HG02852 (cell line): ENCODE data around the gene RPL26.

Experiments used
- ATAC-seq: cut with Tn5 transposase; IDR thresholded peaks from one replicate; pipeline ENCODE4 v1.9.1; 2021; ENCODE audit warnings: mild to moderate bottlenecking, moderate library complexity; ENCODE audit not compliant: unreplicated experiment

The RPL26 gene

GRCh38 chr17:8383143-8383822 lies at the start of gene RPL26:
Gene RPL26 (minus strand): TSS chr17:8383193. CDS start chr17:8382310, 883 bp downstream.
- peak; percentile 86 for ATAC-seq

- no peak for ATAC-seq
Measured at GRCh38 chr17:8430966-8431365, 48.0 kb upstream of the RPL26 start.

- no peak for ATAC-seq
Measured at GRCh38 chr17:8426802-8427201, 43.8 kb upstream of the RPL26 start.

GRCh38 chr17:8426094-8426720 lies 43.2 kb upstream of the RPL26 start:
- no peak for ATAC-seq

GRCh38 chr17:8421571-8421970 lies 38.6 kb upstream of the RPL26 start:
- no peak for ATAC-seq

- ATAC-seq = no peak
Measured at GRCh38 chr17:8420041-8420934, 37.3 kb upstream of the RPL26 start.

- no peak for ATAC-seq
Measured at GRCh38 chr17:8419305-8419704, 36.3 kb upstream of the RPL26 start.

- ATAC-seq = no peak
Measured at GRCh38 chr17:8418471-8418870, 35.5 kb upstream of the RPL26 start.

GRCh38 chr17:8417806-8418205 lies 34.8 kb upstream of the RPL26 start:
- ATAC-seq = no peak

GRCh38 chr17:8413938-8414337 lies 30.9 kb upstream of the RPL26 start:
- no peak for ATAC-seq

GRCh38 chr17:8413328-8413727 lies 30.3 kb upstream of the RPL26 start:
- ATAC-seq = no peak

GRCh38 chr17:8412089-8412488 lies 29.1 kb upstream of the RPL26 start:
- ATAC-seq = no peak

- ATAC-seq = no peak
Measured at GRCh38 chr17:8410883-8411238, 27.9 kb upstream of the RPL26 start.

GRCh38 chr17:8409966-8410882 lies 27.2 kb upstream of the RPL26 start:
- ATAC-seq = no peak

GRCh38 chr17:8408371-8408770 lies 25.4 kb upstream of the RPL26 start:
- no peak for ATAC-seq

- ATAC-seq = no peak
Measured at GRCh38 chr17:8406174-8406573, 23.2 kb upstream of the RPL26 start.

- no peak for ATAC-seq
Measured at GRCh38 chr17:8405499-8406016, 22.6 kb upstream of the RPL26 start.

- ATAC-seq = no peak
Measured at GRCh38 chr17:8402921-8403536, 20.0 kb upstream of the RPL26 start.

GRCh38 chr17:8401107-8401506 lies 18.1 kb upstream of the RPL26 start:
- no peak for ATAC-seq

GRCh38 chr17:8398980-8399379 lies 16.0 kb upstream of the RPL26 start:
- no peak for ATAC-seq
